Activated T-cell treated with anti-CD3 and anti-CD28 coated beads, Interleukin-2, amount 50 U/mL, for 4 hours (primary cell): ENCODE data around the gene NOVA2. TPM values are rescaled to one million over a fixed set of nuclear protein-coding genes. Genes with fewer than 3 reads are reported as not detected.
A peak's percentile ranks its signal among the peaks of the same experiment; 100 is the strongest.

ENCODE experiments used
- ATAC-seq, 2 donors: fragments of 200-7000 bp; cut with Tn5 transposase; one replicate each; pipeline ENCODE4 v1.10.0; 2021
- DNase-seq: peaks from one replicate; pipeline ENCODE4 v3.0.0-alpha.2; 2020
- H3K27me3 Mint-ChIP-seq: one replicate; pipeline ENCODE4 v1.8.0; 2021; ENCODE audit warnings: low read depth, mixed read lengths
- H3K36me3 Mint-ChIP-seq: one replicate; pipeline ENCODE4 v1.8.0; 2022; ENCODE audit warnings: mixed read lengths; ENCODE audit not compliant: insufficient read depth
- H3K4me1 Mint-ChIP-seq: one replicate; pipeline ENCODE4 v1.8.0; 2021; ENCODE audit warnings: low read depth, mixed read lengths
- H3K4me3 Mint-ChIP-seq: one replicate; pipeline ENCODE4 v1.8.0; 2021; ENCODE audit warnings: mild to moderate bottlenecking, moderate library complexity, mixed read lengths
- H3K9me3 Mint-ChIP-seq: one replicate; pipeline ENCODE4 v1.8.0; 2021; ENCODE audit warnings: mixed read lengths
- total RNA-seq, 3 donors: library from RNA; stranded (reverse); gene quantifications; one replicate each; pipeline ENCODE4 v1.2.1, GENCODE V29; 2021

The NOVA2 gene
- total RNA-seq, 3 donors from 2014 or later: not detected

DNA sequence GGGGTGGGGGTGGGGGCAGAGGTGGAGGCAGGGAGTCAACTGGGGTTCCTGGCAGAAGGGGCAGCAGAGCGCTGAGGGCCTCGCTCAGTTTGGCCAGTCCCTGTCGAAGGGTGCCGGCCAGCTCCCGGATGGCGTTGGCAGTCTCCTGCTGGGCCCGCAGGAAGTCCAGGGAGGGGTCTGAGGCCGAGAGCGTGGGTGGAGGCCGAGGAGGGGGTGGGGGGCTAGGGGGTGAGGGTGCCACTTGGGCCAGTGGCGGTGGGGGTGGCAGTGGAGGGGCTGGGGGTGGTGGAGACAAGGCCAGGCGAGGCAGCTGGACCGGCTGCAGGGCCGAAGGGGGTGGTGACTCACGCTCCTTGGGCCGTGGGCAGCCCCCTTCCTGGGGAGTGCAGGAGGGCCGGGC lies 82.8 kb downstream of the NOVA2 start:
- no peak for ATAC-seq
- Mint-ChIP-seq H3K4me1 (peaks cover 7% of the 10 kb centered on the region), H3K27me3 (no peaks in the 10 kb centered on the region), H3K9me3 (no peaks in the 10 kb centered on the region), H3K36me3 (peaks cover 3% of the 10 kb centered on the region), H3K4me3 (no peak overlapping the region)
- no peak for DNase-seq

DNA sequence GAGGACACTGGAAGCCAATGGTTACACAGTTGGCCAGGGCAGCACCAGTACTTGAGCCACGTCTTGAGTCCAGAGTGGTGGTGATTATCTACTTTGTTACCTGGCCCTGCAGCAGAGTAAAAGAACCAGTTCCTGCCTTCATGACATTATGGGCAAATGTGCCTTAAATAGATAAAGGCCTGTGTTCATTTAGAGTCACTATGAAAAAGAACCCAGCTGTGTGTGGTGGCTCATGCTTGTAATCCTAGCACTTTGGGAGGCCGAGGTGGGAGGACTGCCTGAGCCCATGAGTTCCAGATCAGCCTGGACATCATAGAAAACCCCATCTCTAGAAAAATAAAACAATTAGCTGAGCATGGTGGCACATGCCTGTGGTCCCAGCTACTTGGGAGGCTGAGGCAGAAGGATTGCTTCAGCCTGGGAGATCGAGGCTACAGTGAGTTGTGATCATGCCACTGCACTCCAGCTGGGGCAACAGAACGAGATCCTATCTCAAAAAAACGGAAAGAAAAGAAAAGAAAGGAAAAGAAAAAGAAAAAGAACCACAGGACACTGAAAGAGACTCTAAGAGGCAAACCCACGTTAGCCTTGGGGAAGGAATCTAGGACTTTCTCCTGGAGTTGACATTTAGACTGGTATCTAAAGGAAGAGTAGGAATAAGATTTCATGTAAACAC lies 84.3 kb downstream of the NOVA2 start:
- H3K4me3 Mint-ChIP-seq: no peak overlapping the region
- DNase-seq (no peak), ATAC-seq (no peak)
- peaks cover 11% of the 10 kb centered on the region for H3K4me1 Mint-ChIP-seq
- peaks cover 3% of the 10 kb centered on the region for H3K36me3 Mint-ChIP-seq
- no peaks in the 10 kb centered on the region for H3K27me3 Mint-ChIP-seq
- no peaks in the 10 kb centered on the region for H3K9me3 Mint-ChIP-seq

DNA sequence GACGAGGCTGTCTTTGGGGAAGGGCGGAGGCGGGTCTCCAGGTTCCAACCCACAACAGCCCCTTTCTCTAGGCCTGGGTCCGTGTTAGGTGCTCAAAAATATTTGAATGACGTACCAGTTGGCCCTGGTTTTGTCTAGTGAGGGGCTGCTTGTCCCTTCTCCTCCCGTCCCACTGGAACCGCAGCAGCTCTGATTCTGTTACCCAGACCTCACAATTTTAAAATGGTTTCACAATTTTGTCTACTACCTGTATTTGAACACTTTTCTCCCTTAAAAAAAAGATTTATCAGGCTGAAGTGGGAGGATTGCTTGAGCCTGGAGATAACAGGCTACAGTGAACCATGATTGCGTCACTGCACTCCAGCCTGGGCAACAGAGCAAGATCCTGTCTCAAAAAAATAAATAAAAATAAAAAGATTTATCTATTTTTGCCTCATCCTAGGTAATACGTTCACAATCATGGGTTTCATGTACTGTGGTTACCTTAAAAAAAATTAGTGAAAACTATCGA lies 86.4 kb downstream of the NOVA2 start:
- ATAC-seq (no peak), DNase-seq (no peak)
- H3K27me3 Mint-ChIP-seq: no peaks in the 10 kb centered on the region
- peak overlapping the region; percentile 91 for H3K4me3 Mint-ChIP-seq
- peaks cover 21% of the 10 kb centered on the region for H3K4me1 Mint-ChIP-seq
- H3K9me3 Mint-ChIP-seq: no peaks in the 10 kb centered on the region
- peaks cover 5% of the 10 kb centered on the region for H3K36me3 Mint-ChIP-seq

DNA sequence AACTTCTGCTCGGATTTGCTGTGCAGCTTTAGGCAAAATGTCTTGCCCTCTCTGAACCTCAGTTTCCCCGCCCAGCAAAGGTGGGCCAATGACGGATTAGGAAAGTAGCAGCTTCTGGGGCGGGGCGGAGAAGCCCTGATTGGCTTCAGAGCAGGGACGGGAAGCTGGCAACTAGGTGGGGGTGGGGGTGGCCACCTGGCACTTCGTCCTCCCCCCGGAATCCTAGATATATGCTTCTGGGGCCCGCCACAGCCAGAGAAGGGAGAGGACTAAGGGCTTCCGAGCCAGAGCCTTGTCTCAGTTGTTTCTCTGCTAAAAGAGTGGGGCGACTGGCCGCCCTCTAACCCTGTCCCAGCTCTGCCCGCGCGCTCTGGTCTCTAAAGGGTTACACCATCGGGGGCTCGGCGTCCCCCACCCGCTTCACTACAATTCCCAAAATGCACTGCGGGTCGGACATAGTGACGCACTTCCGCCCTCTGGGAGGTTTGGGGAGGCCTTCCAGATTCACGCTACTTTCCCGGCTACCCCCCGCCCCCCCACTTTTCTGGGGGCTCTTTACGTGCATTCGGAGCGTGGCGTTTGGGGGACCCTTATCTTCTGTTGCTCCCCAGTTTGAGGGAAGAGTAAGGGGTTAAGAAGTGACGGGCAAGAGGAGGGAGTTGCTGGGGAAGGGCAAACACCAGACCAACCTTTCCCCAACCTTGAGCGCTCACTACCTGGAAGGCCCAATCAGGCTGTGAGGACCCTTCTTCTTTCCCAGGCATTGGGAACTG lies 87.1 kb downstream of the NOVA2 start:
- H3K9me3 Mint-ChIP-seq: no peaks in the 10 kb centered on the region
- peak overlapping the region; percentile 91 for H3K4me3 Mint-ChIP-seq
- no peaks in the 10 kb centered on the region for H3K27me3 Mint-ChIP-seq
- H3K36me3 Mint-ChIP-seq: peaks cover 5% of the 10 kb centered on the region
- H3K4me1 Mint-ChIP-seq: peaks cover 24% of the 10 kb centered on the region
- ATAC-seq (peak; percentile 71 to 72), DNase-seq (peak; percentile 83)

DNA sequence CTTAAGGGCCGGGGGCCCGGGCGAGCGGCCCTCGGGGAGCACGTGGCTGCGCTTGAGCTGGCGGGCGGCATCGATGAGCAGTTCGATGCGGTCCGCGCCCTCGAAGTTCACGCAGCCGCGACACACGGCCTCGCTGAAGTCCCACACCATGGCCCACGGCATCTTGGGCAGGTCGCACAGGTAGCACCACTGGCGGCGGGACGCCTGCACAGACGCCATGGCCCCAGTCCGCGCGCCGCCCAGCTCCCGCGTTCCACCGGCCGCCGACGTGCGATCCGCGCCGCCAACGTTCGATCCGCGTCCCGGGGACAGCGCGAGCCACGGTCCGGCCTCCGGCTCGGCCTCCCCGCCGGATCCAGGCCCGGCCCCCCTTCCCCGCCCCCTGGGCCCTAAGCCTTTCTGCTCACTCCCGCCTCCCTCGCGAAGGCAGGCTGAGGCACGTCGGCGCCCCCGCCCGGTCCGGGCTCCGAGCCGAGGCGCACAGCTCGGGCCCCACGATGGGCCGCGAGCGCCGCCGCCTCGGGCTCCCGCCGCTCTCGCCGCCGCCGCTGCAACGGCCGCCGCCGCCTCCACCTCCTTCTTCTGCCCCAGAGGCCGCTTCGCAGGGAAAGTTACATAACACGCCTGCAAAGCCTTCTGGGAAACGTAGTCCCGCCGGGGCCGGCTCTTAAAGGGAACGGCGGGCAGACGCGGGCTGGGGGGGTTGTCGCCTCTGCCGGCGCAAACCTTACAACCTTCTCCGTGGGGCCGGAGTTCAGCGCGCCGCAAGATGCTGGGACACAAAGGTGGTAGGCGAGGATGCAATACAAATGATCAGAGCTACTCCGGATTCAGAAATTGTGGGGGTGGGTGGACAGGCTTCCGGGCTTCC lies 87.9 kb downstream of the NOVA2 start, which contains the start of gene IRF2BP1:
Gene IRF2BP1, minus strand, starts transcription at position 586 of the 871 bp plus-strand sequence. Its CDS starts 367 bp downstream, at position 219.
- ATAC-seq (peak; percentile 76 to 80), DNase-seq (peak; percentile 83)
- peak within 1 kb of the TSS; percentile 91 for H3K4me3 Mint-ChIP-seq
- H3K9me3 Mint-ChIP-seq: no peaks in the 10 kb centered on the region
- no peaks in the 10 kb centered on the region for H3K27me3 Mint-ChIP-seq
- peaks cover 27% of the 10 kb centered on the region for H3K4me1 Mint-ChIP-seq
- peaks cover 5% of the 10 kb centered on the region for H3K36me3 Mint-ChIP-seq

DNA sequence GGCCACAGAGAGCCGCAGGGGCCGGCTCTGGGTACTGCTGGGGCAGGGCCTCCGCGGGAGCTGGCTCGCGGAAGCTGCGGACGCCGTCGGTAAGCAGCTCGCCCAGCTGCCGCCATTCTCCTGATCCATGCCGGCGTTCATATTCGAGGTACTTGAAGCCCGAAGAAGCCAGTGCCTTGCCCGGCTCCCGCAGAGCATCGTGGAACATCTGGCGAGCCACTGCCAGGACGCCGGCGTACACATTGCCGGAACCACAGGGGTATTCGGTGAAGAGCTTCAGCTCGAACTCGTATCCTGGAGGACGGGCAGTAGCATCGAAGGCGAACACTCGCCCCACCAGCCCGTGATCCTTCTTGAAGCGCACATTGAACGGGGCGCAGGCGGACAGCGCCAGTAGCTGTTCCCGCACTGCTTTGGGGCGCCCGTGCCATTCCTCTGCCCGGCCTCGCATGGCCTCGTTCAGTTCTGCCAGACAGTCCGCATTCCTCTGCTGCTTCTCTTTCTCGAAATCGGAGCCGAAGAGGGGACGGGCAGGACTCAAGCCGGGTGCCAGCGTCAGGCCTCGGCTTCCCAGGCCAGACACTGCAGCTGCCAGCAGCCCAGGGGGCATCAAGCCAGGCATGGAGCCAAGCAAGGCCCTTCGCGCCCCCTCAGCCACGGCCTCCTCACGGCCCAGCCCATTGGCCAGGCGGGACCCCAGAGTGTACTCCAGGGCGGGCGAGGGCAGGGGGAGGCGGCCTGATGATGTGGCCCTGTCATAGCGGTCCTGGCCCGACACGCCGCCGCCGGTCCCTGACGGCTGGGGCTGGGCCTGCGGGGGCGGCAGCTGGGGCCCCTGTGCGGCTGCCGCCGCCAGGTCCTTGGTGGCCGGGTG lies 88.7 kb downstream of the NOVA2 start:
- ATAC-seq (peak; percentile 2 to 5), DNase-seq (no peak)
- H3K27me3 Mint-ChIP-seq: peaks cover 3% of the 10 kb centered on the region
- no peaks in the 10 kb centered on the region for H3K9me3 Mint-ChIP-seq
- peak overlapping the region; percentile 67 for H3K4me3 Mint-ChIP-seq
- H3K36me3 Mint-ChIP-seq: peaks cover 2% of the 10 kb centered on the region
- peaks cover 27% of the 10 kb centered on the region for H3K4me1 Mint-ChIP-seq

DNA sequence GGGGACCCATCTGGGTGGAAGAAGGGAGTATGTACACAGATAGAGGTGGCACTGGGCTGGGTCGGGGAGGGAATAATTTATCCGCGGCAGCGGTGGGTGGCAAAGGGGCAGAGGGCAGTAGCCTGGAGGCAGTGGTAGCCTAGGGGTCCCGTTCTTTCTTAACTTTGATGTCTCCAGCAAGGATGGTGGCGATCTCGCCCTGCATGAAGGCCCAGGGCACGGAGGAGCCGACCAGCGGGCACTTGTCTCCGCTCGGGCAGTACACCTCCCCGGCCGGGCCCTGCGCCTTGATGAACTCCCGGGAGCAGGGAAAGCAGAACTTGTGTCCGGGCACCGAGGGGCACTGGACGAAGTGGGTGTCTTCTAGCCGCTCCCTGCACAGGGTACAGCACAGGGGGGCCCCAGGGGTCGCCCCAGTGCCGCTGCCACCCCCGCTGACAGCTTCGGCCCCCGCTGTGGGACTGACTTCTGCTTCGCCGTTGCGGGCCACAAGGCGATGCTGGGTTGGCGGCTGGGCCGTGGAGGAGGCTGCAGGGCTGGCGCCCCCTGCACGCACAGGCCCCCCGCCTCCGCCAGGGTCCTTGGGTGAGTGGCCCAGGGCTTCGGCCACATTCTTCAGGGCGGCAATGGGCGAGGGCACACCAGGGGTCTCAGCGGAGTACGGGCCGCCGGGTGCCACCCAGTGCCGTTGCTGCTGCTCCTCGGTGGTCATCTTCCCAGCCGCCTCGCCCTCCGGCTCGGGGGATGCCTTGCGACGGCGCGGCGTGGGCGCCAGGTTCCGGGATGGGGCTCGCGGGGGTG lies 89.6 kb downstream of the NOVA2 start:
- DNase-seq: no peak
- ATAC-seq: no peak
- H3K4me1 Mint-ChIP-seq: peaks cover 27% of the 10 kb centered on the region
- H3K9me3 Mint-ChIP-seq: no peaks in the 10 kb centered on the region
- peak overlapping the region; percentile 77 for H3K4me3 Mint-ChIP-seq
- peaks cover 2% of the 10 kb centered on the region for H3K36me3 Mint-ChIP-seq
- peaks cover 3% of the 10 kb centered on the region for H3K27me3 Mint-ChIP-seq

Other genes starting within 250 kb of the NOVA2 start
- gene FBXO46, start 243.0 kb downstream of the NOVA2 start, total RNA-seq: 10 to 100 TPM; 29.5 to 33.3 (median 29.8) TPM
- gene MEIOSIN, start 240.4 kb downstream of the NOVA2 start, total RNA-seq: not detected
- gene SIX5, start 204.6 kb downstream of the NOVA2 start, total RNA-seq: 1 to 10 TPM; 1.5 to 1.7 (median 1.6) TPM
- gene DMPK, start 191.4 kb downstream of the NOVA2 start, total RNA-seq: 10 to 100 TPM; 19.9 to 22.6 (median 21.1) TPM
- gene DMWD, start 181.0 kb downstream of the NOVA2 start, total RNA-seq: 10 to 100 TPM; 53.3 to 60.5 (median 54.2) TPM
- under 1 TPM; 0.15 to 0.33 (median 0.26) TPM for gene RSPH6A, start 158.6 kb downstream of the NOVA2 start, total RNA-seq
- gene SYMPK, start 110.7 kb downstream of the NOVA2 start, total RNA-seq: 100 to 1,000 TPM in 2 of 3 donors, 10 to 100 TPM in 1; 94.1 to 108 (median 106) TPM
- under 1 TPM; 0.23 to 0.46 (median 0.26) TPM for gene FOXA3, start 109.5 kb downstream of the NOVA2 start, total RNA-seq
- gene IRF2BP1, start 87.7 kb downstream of the NOVA2 start, total RNA-seq: 10 to 100 TPM; 21.8 to 24.5 (median 22.2) TPM
- gene MYPOP, start 71.3 kb downstream of the NOVA2 start, total RNA-seq: 1 to 10 TPM; 4.8 to 5.5 (median 5.1) TPM
- not detected for gene NANOS2, start 59.1 kb downstream of the NOVA2 start, total RNA-seq
- gene CCDC61, start 21.6 kb upstream of the NOVA2 start, total RNA-seq: 10 to 100 TPM; 16.1 to 18.0 (median 18.0) TPM
- gene PGLYRP1, start 49.2 kb upstream of the NOVA2 start, total RNA-seq: not detected
- gene IGFL4, start 67.1 kb upstream of the NOVA2 start, total RNA-seq: not detected
- gene IGFL3, start 150.8 kb upstream of the NOVA2 start, total RNA-seq: not detected
- not detected for gene IGFL2, start 174.4 kb upstream of the NOVA2 start, total RNA-seq